T-helper 17 cell (primary cell): ENCODE results near the gene IL1F10. TPM values are rescaled to one million over a fixed set of nuclear protein-coding genes. Genes with fewer than 3 reads are reported as not detected.

Experiments used
- ATAC-seq: fragments of 150-1000 bp; cut with Tn5 transposase; 2 replicates; pipeline ENCODE4 v1.10.0; 2021; ENCODE audit warnings: mild to moderate bottlenecking, moderate library complexity
- DNase-seq, 3 donors: peaks; one replicate each; pipeline versions ENCODE4 v3.0.0 to v3.0.0-alpha.2; 2020 to 2021
- H3K9me3 ChIP-seq: one replicate; pipeline ENCODE4 v1.7.0; 2013; ENCODE audit warnings: low read length, mild to moderate bottlenecking; ENCODE audit not compliant: control insufficient read depth, poor library complexity, severe bottlenecking
- H3K27ac Mint-ChIP-seq: one replicate; pipeline ENCODE4 v1.8.0; 2022; ENCODE audit warnings: mild to moderate bottlenecking, moderate library complexity, mixed read lengths
- H3K27me3 Mint-ChIP-seq: one replicate; pipeline ENCODE4 v1.8.0; 2022; ENCODE audit warnings: mixed read lengths
- H3K36me3 Mint-ChIP-seq: one replicate; pipeline ENCODE4 v1.8.0; 2022; ENCODE audit warnings: low read depth, mixed read lengths
- H3K4me1 Mint-ChIP-seq: one replicate; pipeline ENCODE4 v1.8.0; 2022; ENCODE audit warnings: mild to moderate bottlenecking, mixed read lengths
- H3K4me3 Mint-ChIP-seq: one replicate; pipeline ENCODE4 v1.8.0; 2022; ENCODE audit warnings: mild to moderate bottlenecking, moderate library complexity, mixed read lengths
- total RNA-seq, 4 donors: library from RNA in 2 of 4; stranded (reverse) in 2 of 4; gene quantifications; one replicate each; pipeline ENCODE4 v1.2.3 and lab custom pipeline; 2022 to 2026

Gene IL1F10, protein sequence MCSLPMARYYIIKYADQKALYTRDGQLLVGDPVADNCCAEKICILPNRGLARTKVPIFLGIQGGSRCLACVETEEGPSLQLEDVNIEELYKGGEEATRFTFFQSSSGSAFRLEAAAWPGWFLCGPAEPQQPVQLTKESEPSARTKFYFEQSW
- total RNA-seq (not detected), total RNA-seq (lab: John Stamatoyannopoulos, UW) (0 reads per million in 2 donors)

DNA sequence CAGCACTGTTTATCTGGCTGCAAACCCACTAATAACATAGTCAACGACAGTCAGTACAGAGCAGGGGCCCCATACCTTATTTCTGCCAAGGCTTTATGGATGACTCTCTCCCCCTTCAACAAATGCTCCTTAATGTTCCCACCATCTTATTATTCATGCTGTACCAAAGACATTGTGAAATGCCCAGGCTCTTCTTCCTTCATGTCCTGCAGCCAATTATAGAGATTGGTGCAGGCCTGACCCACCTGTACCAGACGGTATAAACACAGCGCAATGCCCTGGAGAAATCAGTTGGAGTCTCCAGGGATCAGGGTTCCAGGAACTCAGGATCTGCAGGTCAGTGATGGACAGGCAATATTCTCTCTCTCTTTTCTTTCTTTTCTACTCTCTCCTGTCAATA, at the start of gene IL1F10:
TSS of gene IL1F10 (plus strand) at position 290 of the 400 bp plus-strand sequence. CDS start 4,769 bp downstream, outside the sequence.
- H3K9me3 ChIP-seq, result no peaks in the 10 kb centered on the region
- no peak for DNase-seq

DNA sequence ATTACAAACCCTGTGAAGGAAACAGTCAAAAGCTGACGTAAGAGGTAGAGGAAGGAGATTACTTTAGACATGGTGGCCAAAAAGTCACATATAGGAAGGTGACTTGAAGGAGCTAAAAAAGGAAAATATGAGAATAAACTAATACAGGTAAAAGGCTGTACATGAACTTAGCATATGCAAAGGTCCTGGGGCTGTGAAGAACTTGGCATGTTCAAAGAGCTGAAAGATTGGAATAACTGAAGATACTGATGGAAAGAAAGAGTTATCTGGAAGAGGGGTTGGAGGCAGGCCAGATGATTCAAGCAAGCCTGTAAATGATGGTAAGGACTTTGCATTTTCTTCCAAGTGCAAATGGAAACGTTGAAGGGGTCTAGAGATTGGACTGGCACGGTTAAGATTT, 49.3 kb upstream of the IL1F10 start:
- Mint-ChIP-seq H3K27ac (no peak overlapping the region), H3K27me3 (peaks cover 17% of the 10 kb centered on the region), H3K4me1 (no peaks in the 10 kb centered on the region), H3K4me3 (no peak overlapping the region), H3K36me3 (peaks cover 2% of the 10 kb centered on the region)
- H3K9me3 ChIP-seq, result no peaks in the 10 kb centered on the region
- ATAC-seq (no peak), DNase-seq (no peak)

More for the DNA sequence above, at the start of gene IL1F10:
- no peaks in the 10 kb centered on the region for H3K4me1 Mint-ChIP-seq
- no peak within 1 kb of the TSS for H3K4me3 Mint-ChIP-seq
- peaks cover 9% of the 10 kb centered on the region for H3K27me3 Mint-ChIP-seq
- H3K27ac Mint-ChIP-seq, result no peak within 1 kb of the TSS
- ATAC-seq, result no peak
- no peaks in the 10 kb centered on the region for H3K36me3 Mint-ChIP-seq

DNA sequence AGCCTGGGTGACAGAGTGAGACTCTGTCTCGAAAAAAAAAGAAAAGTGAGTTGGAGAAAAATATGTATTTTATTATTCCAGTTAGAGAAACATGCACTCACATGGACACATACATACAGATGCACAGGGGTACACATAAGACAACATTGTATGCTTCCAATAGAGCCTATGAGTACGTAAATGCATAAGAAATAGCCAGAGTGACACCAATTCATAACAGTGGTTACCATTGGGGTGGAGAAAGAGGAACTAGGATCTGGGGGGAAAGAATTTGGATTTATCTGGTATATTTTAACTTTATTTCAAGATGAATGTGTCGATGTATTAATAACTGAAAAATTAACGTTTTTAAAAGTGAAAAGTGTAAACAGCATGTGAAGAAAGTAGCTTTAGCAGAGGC, 46.5 kb upstream of the IL1F10 start:
- DNase-seq (no peak), ATAC-seq (no peak)
- Mint-ChIP-seq H3K27ac (no peak overlapping the region), H3K36me3 (peaks cover 4% of the 10 kb centered on the region), H3K4me3 (no peak overlapping the region), H3K4me1 (no peaks in the 10 kb centered on the region), H3K27me3 (peaks cover 37% of the 10 kb centered on the region)
- H3K9me3 ChIP-seq, result no peaks in the 10 kb centered on the region

DNA sequence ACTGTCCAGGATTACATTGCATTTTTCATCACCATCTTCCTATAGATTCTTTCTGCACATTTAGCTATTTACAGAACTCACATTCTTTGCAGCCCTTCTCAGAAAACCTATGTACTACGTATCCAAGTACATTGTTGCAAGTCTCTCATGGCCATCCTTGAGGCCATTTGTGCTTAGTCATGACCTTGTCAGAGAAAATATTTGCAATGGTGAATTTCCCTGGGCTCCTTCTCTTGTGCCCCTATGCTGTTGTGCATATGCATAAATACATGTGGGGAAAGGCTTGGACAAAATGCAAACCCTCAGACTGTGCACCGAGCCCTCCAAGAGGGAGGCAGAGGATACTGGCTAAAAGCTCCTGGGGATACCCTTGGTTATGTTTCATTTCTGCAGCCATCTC, 43.0 kb upstream of the IL1F10 start:
- H3K9me3 ChIP-seq, result no peaks in the 10 kb centered on the region
- H3K27ac Mint-ChIP-seq, result no peak overlapping the region
- DNase-seq (no peak), ATAC-seq (no peak)
- peaks cover 4% of the 10 kb centered on the region for H3K4me1 Mint-ChIP-seq
- H3K4me3 Mint-ChIP-seq, result no peak overlapping the region
- H3K27me3 Mint-ChIP-seq, result peaks cover 46% of the 10 kb centered on the region
- peaks cover 15% of the 10 kb centered on the region for H3K36me3 Mint-ChIP-seq

DNA sequence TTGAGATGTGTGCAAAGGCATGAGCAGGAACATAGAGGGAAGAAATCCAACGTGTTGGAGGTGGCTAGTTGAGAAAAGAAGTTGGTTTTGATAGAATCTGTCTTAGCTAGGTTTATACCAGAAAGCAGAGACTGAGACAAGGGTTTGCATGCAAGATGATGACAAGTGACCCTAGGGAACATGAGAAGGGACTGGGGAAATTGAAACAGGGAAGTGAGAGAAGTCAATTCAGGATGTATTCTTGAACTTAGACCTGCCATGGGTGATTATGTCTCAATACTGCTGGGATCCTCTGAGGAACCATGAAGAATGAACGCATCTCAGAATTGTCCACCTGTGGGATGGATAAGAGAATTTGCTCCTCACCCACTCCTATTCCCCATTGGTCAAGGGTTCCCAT, 42.0 kb upstream of the IL1F10 start:
- no peak for DNase-seq
- Mint-ChIP-seq H3K27me3 (peaks cover 54% of the 10 kb centered on the region), H3K36me3 (peaks cover 15% of the 10 kb centered on the region), H3K4me3 (no peak overlapping the region), H3K27ac (no peak overlapping the region), H3K4me1 (peaks cover 4% of the 10 kb centered on the region)
- no peaks in the 10 kb centered on the region for H3K9me3 ChIP-seq
- no peak for ATAC-seq

DNA sequence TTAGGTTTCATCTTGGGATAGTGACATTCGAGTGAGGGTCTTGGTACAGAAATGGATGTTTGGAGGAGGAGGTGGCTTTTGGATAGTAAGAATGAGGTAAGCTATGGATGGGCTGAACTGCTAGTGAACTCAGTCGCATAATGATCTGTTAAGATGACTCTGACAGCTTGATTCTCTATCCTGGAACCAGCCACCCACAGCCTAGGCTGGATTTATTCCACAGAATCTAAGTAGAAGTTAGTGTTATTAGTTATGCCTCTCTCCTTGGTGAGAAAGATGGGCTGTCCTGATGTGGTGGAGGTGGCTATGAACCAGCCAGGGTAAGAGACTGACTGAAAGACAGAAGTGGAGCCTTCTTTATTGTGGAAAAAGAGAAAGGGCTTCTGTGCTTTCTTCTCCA, 40.1 kb upstream of the IL1F10 start:
- H3K36me3 Mint-ChIP-seq, result peaks cover 15% of the 10 kb centered on the region
- ATAC-seq (no peak), DNase-seq (no peak)
- peaks cover 54% of the 10 kb centered on the region for H3K27me3 Mint-ChIP-seq
- no peak overlapping the region for H3K4me3 Mint-ChIP-seq
- no peak overlapping the region for H3K27ac Mint-ChIP-seq
- H3K4me1 Mint-ChIP-seq, result peaks cover 6% of the 10 kb centered on the region
- H3K9me3 ChIP-seq, result no peaks in the 10 kb centered on the region

DNA sequence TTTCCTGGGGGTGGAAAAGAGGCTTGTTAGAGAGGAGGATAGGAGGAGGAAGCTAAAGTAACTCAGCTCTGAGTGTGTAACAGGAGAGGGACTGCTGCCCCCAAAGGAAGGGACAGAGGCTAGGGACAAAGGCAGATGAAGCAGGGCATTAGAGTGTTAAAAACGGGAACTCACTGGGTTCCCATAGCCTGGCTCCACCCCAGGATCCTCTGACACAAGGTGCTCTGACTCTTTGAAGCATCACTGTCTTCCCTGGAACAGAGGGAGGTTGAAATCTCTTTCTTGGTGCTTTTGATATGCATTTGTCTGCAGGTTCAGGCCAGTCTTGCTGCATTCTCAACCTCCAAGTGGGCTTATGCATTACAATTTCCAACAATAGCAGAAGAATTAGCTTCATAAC, 39.7 kb upstream of the IL1F10 start:
- peaks cover 54% of the 10 kb centered on the region for H3K27me3 Mint-ChIP-seq
- ATAC-seq (no peak), DNase-seq (no peak)
- peaks cover 15% of the 10 kb centered on the region for H3K36me3 Mint-ChIP-seq
- no peak overlapping the region for H3K27ac Mint-ChIP-seq
- no peaks in the 10 kb centered on the region for H3K9me3 ChIP-seq
- peaks cover 6% of the 10 kb centered on the region for H3K4me1 Mint-ChIP-seq
- no peak overlapping the region for H3K4me3 Mint-ChIP-seq

DNA sequence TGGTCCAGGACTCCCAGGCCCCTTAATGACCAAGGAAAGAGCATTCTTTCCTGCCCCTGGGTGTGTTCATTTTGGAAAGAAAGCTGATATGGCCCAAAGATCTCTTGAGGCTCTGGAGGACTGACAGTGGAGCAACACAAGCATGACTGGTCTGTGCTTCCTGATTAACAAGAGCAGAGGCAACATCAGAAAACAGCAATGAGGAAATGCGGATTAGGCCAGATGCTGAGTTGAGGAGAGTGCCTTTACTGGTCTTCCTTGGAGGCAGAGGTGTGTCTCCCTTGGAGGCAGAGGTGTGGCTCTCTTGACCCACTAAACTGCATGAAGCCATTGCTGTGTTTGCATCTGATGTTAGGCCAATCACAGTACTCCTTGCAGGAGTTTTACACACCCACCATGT, 35.0 kb upstream of the IL1F10 start:
- Mint-ChIP-seq H3K27me3 (peaks cover 41% of the 10 kb centered on the region), H3K27ac (no peak overlapping the region), H3K4me3 (no peak overlapping the region), H3K4me1 (peaks cover 4% of the 10 kb centered on the region), H3K36me3 (peaks cover 4% of the 10 kb centered on the region)
- DNase-seq (no peak), ATAC-seq (no peak)
- H3K9me3 ChIP-seq, result no peaks in the 10 kb centered on the region

DNA sequence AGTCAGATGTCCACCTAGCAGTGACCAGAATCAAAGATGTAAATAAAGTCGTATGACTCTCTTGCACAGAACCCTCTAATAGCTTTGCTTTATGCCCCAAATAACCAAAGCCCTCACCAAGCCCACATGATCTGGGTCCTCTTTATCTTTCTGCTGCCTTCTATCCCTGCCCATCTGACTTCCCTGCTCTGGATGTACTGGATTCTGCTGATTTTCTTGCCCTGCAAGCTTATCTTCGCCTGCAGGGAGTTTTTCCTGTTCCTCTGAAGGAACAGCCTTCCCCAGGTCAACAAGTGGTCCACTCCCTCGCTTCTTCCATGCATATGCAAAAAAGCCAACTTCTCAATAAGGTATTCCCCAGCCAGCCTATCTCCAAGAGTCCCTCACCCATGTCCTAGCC, 33.8 kb upstream of the IL1F10 start:
- no peak overlapping the region for H3K27ac Mint-ChIP-seq
- H3K4me1 Mint-ChIP-seq, result peaks cover 4% of the 10 kb centered on the region
- no peaks in the 10 kb centered on the region for H3K9me3 ChIP-seq
- H3K27me3 Mint-ChIP-seq, result peaks cover 41% of the 10 kb centered on the region
- no peak for ATAC-seq
- H3K36me3 Mint-ChIP-seq, result peaks cover 4% of the 10 kb centered on the region
- no peak overlapping the region for H3K4me3 Mint-ChIP-seq
- DNase-seq, result no peak

DNA sequence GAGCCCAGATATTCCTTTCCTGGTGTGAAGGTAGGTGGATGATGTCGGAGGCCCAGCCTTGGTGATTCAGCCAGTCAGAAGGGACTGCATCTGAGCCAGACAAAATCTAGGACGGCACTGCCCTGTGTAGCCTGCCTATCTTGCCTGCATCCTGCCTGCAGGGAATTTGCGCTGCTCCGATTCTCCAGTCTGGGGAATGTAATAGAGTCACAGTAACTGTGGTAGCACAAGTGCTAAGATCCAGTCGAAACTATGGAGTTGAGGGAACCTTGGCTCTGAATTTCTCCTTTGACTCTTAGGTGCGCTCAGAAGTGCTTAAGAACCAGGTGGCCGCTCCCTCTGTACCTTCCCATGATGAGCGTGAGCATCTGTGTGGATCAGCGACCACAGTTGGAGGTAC, 31.0 kb upstream of the IL1F10 start:
- peaks cover 26% of the 10 kb centered on the region for H3K27me3 Mint-ChIP-seq
- DNase-seq, result no peak
- no peak overlapping the region for H3K4me3 Mint-ChIP-seq
- H3K27ac Mint-ChIP-seq, result no peak overlapping the region
- H3K36me3 Mint-ChIP-seq, result peaks cover 2% of the 10 kb centered on the region
- peaks cover 4% of the 10 kb centered on the region for H3K4me1 Mint-ChIP-seq
- ATAC-seq, result no peak
- no peaks in the 10 kb centered on the region for H3K9me3 ChIP-seq

DNA sequence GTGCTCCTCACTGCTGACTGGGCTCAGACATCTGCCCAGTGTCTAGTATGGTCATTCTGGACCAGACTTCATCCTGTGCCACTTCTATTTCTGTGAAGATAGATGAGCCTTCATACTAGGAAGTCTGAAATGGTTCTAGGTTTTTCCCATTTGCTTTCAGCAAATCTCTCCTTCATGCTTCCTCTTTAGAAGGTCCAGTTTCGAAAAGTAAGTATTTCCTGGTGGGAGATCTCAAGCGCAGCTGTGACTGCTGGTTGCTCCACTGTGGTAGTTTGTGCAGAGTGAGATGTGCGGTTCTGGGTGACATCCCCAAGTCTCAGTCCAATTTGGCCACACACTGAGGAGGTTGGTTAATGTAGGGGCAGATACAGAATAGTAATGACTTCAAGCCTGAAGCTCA, 29.5 kb upstream of the IL1F10 start:
- H3K4me3 Mint-ChIP-seq, result no peak overlapping the region
- ATAC-seq, result no peak
- H3K27ac Mint-ChIP-seq, result no peak overlapping the region
- no peaks in the 10 kb centered on the region for H3K9me3 ChIP-seq
- no peak for DNase-seq
- peaks cover 2% of the 10 kb centered on the region for H3K36me3 Mint-ChIP-seq
- H3K27me3 Mint-ChIP-seq, result peaks cover 26% of the 10 kb centered on the region
- H3K4me1 Mint-ChIP-seq, result peaks cover 2% of the 10 kb centered on the region

DNA sequence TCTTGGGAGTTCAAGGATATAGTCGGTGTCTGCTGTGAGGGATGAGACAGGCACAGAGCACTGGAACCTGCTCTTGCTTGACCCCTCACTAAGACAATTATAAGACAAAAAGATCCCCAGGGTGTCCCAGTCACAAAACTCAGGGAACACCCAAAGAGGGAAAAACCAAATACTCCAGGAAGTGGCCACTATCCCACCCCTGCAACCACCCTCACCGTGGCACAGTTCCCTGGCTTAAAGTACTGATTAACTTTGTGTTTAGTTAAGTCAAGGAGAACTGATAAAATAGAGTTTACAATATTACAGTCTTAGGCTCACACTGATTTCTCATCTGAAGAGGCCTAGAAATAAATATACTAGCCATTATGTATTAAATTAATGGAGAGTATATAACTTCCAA, 28.6 kb upstream of the IL1F10 start:
- peaks cover 2% of the 10 kb centered on the region for H3K36me3 Mint-ChIP-seq
- peaks cover 30% of the 10 kb centered on the region for H3K27me3 Mint-ChIP-seq
- peaks cover 2% of the 10 kb centered on the region for H3K4me1 Mint-ChIP-seq
- no peak for DNase-seq
- no peak for ATAC-seq
- H3K4me3 Mint-ChIP-seq, result no peak overlapping the region
- H3K27ac Mint-ChIP-seq, result no peak overlapping the region
- no peaks in the 10 kb centered on the region for H3K9me3 ChIP-seq

DNA sequence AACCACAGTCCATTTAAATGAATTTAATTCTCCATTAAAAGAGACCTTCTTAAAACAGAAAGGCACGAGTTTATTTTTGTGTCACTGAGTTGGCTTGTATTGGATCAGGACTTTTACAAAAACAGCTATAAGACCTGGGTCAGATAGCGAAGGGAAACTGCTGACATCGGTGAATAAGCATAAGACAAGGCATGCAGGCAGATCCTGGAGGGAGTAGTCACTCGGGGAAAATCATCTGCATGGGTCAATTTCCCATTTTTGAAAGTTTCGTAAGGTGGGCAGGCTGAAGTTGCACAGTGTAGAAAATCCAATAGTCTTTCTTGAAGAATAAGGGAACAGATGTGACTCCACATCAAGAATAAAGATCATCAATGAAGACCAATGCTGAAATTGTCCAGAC, 28.1 kb upstream of the IL1F10 start:
- peaks cover 28% of the 10 kb centered on the region for H3K27me3 Mint-ChIP-seq

DNA sequence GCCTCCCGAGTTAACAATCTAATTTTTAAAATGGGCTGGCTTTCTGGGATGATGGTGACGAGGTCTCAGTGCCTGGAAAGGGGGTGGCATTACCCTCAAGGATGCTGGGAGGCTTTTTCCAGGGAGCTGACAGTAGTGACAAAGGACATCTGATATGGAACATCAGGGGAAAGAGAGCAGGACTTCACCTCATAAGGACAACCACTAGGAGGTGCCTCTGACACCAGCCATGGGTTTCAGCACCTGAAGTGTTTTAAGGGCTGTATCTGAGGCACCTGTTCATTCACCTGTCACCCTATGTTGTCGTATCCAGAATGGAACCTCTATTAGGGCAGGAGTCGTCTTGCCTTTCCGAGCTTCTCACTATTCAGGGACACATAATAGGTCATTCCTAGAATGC, 25.9 kb upstream of the IL1F10 start:
- Mint-ChIP-seq H3K27ac (no peak overlapping the region), H3K36me3 (peaks cover 2% of the 10 kb centered on the region), H3K4me3 (no peak overlapping the region), H3K27me3 (peaks cover 18% of the 10 kb centered on the region), H3K4me1 (peaks cover 2% of the 10 kb centered on the region)
- peaks cover 3% of the 10 kb centered on the region for H3K9me3 ChIP-seq
- ATAC-seq (no peak), DNase-seq (no peak)

More for the DNA sequence above, 28.1 kb upstream of the IL1F10 start:
- H3K36me3 Mint-ChIP-seq, result peaks cover 2% of the 10 kb centered on the region
- DNase-seq, result no peak
- peaks cover 2% of the 10 kb centered on the region for H3K4me1 Mint-ChIP-seq
- ATAC-seq, result no peak
- no peak overlapping the region for H3K27ac Mint-ChIP-seq
- H3K4me3 Mint-ChIP-seq, result no peak overlapping the region
- H3K9me3 ChIP-seq, result no peaks in the 10 kb centered on the region
